HPDE6-E6E7 (cell line): ENCODE data around the gene IFFO2.
A peak's percentile ranks its signal among the peaks of the same experiment; 100 is the strongest.
"Not testable (repeated sequence)": the region's sequence is repeated elsewhere in the genome, so short reads cannot be mapped to it uniquely, and the experiment has no call there.

Experiments
- DNase-seq: peaks from one replicate; pipeline ENCODE4 v3.0.0; 2011; ENCODE audit warnings: missing footprints; ENCODE audit errors: extremely low spot score

The IFFO2 gene

GRCh38 chr1:18875107-18875795, 81.2 kb downstream of the IFFO2 start:
- DNase-seq, result peak; percentile 51

- no peak for DNase-seq
These were observed 81.9 kb downstream of the IFFO2 start for GRCh38 chr1:18874600-18874999.

GRCh38 chr1:18874036-18874435, 82.4 kb downstream of the IFFO2 start:
- DNase-seq, result no peak

DNA sequence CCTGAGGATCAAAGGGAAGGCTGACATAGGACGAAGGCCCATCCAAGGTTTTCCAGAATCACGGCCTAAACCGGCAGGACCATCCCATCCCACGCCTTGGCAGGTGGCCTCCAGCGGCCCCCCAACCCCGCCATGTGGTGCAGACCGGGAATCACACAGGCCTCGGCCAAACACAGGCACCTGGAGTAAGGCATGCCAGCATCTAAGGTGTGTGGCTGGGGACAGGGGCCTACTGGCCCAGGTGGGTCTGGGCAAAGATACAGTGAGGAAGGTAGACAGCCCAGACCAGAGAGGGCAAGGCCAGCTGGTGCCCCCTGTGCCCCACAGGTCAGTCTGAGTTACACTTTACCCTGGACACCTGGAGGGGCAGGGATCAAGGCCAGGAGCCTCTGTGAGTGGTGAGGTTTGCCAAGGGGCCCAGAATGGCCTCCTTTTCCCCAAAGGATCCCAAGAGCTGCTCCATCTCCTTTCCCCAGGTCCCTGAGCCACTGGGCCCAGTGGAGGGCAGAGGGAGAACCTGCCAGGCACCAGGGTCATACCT, 84.3 kb downstream of the IFFO2 start:
- DNase-seq, result no peak

DNA sequence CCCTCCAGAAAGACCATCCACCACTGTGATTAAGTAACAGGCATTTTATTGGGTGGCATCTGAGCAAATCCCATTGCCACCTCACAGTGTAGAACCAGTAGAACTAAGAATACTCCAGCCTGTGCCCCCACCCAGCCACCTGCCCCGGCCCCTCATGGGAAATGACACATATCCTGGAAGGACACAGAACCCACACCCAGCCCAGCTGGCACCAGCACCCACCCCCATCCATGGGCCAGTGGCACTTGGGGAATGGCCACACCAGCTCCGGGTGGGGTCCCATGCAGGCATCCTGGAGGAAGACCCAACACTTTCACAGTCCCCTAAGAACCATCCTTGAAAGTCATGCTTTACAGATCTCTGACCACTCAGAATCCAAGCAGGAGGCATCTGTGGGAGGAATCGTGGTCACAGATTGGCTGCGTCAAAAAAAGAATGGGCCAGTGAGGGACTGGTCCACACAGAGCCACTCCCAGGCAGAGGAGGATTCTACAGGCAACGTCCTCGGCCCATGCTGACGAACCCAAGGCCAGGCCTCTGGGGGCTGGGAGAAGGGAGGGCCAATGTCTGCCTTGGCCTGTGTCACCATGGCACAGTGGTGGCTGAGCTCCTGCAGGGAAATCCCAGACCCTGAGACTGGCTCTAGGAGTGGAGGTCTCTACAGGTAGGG, 84.9 kb downstream of the IFFO2 start:
- DNase-seq, result no peak

DNA sequence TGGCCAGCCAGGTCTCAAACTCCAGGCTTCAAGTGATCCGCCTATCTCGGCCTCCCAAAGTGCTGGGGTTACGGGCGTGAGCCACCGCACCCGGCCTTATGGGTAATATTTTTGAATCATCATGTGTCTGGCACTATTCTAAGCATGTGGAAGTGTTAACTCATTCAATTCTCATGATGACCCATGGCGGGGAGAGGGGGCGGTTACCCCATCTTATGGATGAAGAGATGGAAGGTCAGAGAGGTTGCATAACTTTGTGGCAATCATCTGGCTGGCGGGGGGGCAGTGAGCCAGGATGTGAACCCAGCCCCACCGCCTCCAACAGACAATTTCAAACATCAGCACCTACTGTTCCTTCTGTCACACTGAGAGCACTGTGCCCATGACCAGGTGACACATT, 85.5 kb downstream of the IFFO2 start:
- no peak for DNase-seq

DNA sequence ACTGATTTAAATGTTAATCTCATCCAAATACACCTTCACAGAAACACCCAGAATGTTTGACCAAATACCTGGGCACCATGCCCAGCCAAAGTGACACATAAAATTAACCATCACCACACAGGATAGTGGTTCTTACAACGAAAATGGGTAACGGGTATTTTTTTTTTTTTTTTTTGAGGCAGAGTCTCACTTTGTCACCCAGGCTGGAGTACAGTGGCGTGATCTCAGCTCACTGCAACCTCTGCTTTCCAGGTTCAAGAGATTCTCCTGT, 85.9 kb downstream of the IFFO2 start:
- not testable (repeated sequence) for DNase-seq

DNA sequence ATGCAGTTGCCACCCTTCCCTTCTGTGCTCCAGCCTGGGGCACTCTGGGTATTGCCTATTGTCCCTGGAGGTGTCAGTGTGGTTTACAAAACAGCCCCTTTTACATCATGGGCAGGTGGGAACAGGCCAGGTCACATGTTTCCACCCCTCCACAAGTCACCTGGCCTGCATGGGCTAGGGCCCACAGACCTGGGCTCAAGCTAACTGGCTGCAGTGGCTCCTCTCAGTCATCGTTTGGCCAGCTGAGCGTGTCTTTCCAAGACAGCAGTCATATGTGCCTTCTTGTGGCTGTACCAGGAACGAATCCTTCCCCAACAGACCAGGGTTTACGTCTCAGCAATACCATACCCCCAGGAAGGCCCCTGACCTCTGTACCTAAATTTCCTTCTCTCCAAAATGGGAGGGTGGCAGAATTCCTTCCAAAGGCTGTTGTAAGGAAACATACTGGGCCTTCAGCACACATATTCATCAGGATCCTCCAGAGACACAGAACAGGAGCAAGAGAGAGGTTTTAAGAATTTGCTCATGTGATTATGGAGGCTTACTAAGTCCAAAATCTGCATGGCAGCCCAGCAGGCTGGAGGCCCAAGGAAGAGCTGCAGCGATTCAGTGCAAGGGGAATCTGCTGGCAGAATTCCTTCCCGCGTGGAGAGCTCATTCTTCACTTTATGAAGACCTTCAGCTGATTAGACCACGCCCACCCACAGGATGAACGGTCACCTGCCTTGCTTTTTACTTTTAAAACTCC, 86.5 kb downstream of the IFFO2 start:
- no peak for DNase-seq

- DNase-seq, result no peak
These were observed 87.6 kb downstream of the IFFO2 start for GRCh38 chr1:18868801-18869424.

DNA sequence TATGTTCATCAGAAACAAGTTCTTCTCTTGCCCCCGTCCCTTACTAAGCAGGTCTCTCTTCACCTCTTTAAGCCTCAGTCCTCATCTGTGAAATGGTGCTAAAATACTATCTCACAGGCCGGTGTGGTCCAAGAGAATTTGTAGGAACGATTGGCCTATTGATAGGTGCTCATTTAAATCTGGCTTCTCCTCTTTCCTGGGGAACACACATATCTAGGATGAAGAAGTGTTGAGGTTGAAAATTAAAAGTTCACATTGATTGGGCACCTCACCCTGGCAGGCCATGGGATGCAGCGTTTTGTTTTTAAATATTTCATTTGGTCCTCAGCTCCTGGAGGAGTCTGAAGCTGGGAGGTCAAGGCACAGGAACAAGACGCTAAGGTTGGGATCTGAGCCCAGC, 88.1 kb downstream of the IFFO2 start:
- no peak for DNase-seq

DNA sequence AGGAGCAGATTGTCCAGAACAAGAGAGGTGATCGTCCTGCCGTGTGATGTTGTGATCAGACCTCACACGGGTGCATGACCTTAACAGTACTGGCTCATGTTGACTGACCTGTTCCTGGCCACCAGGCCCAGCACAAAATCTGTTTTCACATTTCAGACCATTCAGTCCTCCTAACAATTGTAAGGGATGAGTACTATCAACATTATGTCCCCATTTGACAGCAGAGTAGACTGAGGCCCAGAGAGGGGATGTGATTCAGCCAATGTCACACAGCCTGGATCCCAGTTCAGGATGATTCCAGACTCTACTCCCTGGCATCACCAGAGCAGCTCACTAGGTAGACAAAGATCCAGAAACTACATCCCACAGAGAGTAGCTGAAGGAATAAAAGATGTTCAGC, 89.6 kb downstream of the IFFO2 start:
- DNase-seq, result no peak

- DNase-seq, result no peak
These were observed 90.2 kb downstream of the IFFO2 start for GRCh38 chr1:18866314-18866713.

GRCh38 chr1:18865176-18865575, 91.3 kb downstream of the IFFO2 start:
- DNase-seq, result no peak

GRCh38 chr1:18861590-18861989, 94.9 kb downstream of the IFFO2 start:
- DNase-seq, result no peak

DNA sequence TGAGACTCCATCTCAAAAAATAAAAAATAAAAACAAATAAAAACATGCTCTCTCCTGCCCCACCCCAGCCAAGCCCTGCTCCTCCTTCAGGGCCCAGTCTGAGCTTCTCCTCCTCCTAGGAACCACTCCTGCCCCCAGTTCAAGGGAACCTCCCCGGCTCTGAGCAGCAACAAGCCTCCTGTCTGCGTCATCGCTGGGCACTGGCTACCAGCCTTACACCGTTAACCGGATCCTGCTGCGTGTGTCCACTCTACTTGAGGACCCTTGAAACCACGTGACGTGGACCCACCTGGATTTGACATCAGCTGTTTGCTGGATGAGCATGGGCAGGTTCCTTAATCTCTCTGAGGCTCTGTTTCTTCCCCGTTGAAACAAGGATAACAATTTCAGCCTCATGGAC, 95.4 kb downstream of the IFFO2 start:
- DNase-seq, result no peak

- no peak for DNase-seq
These were observed 96.9 kb downstream of the IFFO2 start, which contains the start of gene TAS1R2 for GRCh38 chr1:18859560-18859959. Gene TAS1R2, minus strand, starts transcription at chr1:18859660. Its CDS starts 0 bp downstream, at chr1:18859660.

DNA sequence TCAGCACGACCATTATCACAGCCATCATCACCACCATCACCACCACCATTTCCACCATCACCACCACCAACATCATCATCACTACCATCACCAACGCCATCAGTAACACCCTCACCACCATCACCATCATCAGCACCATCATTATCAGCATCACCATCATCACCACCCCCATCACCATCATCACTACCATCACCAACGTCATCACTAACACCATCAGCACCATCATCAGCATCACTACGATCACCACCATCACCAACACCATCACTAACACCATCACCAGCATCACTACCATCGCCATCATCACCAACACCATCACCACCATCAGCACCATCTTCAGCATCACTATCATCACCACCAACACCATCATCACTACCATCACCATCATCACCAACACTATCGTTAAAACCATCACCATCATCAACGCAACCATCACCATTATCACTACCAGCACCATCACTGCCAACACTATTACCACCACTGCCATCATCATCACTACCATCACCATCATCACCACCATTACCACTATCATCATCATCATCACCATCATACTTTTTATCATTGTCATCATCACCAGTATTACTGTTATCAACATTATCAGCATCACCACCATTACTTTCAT, 98.3 kb downstream of the IFFO2 start:
- DNase-seq, result no peak

DNA sequence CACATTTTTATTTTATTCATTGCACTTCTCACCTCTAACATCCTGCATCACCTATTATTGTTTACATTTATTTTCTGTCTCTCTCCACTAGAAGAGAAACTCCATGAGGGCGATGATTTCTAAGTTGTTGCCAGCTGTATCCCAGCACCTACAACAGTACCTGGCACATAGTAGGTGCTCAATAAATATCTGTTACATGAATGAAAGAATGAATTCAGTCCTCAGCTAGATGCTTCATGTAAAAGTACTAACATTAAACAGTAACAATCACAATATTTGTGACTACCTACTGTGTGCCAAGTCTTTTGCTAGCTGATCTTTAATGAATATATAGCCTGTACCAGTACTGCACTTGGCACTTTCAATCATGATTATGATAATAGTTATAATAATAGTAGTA, 100.0 kb downstream of the IFFO2 start:
- DNase-seq, result no peak

DNA sequence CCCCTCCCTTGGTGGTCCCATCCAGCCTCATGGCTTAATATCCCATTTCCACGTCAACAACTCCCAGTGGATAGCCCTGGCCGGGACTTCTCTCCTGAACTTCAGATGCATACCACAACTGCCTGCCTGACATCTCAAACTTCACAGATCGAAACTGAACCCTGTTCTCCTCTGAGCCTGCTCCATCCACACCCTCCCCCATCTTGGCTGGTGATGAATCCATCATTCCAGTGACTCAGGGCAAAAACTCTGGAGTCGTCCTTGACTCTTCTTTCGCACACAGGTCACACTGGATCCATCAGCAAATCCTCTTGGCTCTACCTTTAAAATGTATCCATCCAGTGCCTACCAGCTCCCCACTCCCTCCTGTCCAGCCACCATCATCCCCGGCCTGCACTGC, 100.9 kb downstream of the IFFO2 start:
- no peak for DNase-seq

DNA sequence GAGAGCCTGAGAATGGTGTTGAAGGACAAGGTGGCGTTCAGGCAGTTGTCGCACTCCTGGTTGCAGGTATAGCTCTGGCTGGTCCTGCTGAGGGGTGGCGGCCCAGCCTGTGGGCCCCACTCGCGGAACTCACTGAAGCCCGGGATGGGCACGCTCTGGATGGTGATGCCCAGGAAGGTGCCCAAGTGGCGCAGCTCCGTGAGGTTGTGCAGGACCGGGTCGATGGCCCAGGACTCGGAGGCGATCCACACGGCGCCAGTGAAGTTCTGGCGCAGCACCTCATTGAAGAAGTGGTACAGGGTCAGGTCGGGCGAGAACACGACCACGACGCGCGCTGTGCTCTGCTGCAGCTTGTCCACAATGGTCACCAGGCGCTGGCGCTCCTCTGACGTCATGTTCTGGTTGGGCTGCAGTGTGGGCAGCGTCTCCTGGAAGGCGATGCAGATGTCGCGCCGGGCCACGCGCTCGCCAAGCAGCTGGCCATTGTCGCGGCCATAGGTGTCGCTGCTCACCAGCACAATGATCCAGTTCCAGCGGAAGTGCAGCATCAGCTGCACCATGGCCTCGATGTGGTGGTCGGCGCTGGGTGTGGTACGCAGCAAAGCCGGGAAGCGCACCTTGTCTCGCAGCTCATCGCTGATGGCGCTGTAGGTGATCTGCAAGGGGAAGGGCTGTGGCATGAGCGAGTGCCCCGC, 102.0 kb downstream of the IFFO2 start:
- no peak for DNase-seq
